ENCODE data around the gene CDH4. TPM values are rescaled to one million over a fixed set of nuclear protein-coding genes. Genes with fewer than 3 reads are reported as not detected.

Gene CDH4
- polyA plus RNA-seq, 1 donor from 2014 or later: not detected

- H3K27ac Mint-ChIP-seq: no peak overlapping the region
- no peaks in the 10 kb centered on the region for H3K27me3 Mint-ChIP-seq
- peaks cover 0 to 6% (median 0%) of the 10 kb centered on the region in 3 donors for H3K4me1 Mint-ChIP-seq
- H3K36me3 Mint-ChIP-seq: peaks cover 2% of the 10 kb centered on the region
- peaks cover 0 to 8% (median 5%) of the 10 kb centered on the region in 3 donors for H3K9me3 Mint-ChIP-seq
- H3K4me3 Mint-ChIP-seq: no peak overlapping the region
These were observed 266.4 kb downstream of the CDH4 start for GRCh38 chr20:61518424-61518951.

DNA sequence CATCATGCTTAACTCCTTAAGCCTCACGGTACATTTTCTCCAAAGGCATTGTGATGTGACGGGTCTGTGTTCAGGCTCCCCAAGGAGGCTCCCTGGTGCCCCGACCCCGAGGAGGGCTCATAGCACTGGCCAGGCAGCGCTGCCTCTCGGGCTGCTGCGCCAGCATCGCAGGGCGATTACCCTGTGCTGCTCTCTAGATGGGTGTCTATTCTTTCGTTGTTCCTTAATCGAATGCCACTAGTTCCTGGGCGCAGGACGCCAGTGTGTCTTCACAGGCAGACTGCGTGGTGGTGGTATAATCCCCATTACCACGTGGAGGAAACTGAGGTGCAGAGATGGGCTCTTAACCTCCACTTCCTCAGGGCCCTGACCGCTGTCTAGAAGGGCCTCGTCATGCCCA, 267.4 kb downstream of the CDH4 start:
- H3K27ac Mint-ChIP-seq: no peak overlapping the region
- H3K36me3 Mint-ChIP-seq: peaks cover 2% of the 10 kb centered on the region
- H3K4me1 Mint-ChIP-seq: peaks cover 0 to 6% (median 0%) of the 10 kb centered on the region in 3 donors
- H3K4me3 Mint-ChIP-seq: no peak overlapping the region
- no peaks in the 10 kb centered on the region for H3K27me3 Mint-ChIP-seq
- peaks cover 0 to 8% (median 5%) of the 10 kb centered on the region in 3 donors for H3K9me3 Mint-ChIP-seq

- Mint-ChIP-seq H3K9me3 (peaks cover 0 to 12% (median 5%) of the 10 kb centered on the region in 3 donors), H3K27me3 (no peaks in the 10 kb centered on the region), H3K4me3 (no peak overlapping the region), H3K27ac (no peak overlapping the region), H3K4me1 (peaks cover 0 to 6% (median 0%) of the 10 kb centered on the region in 3 donors), H3K36me3 (peaks cover 2% of the 10 kb centered on the region)
These were observed 268.2 kb downstream of the CDH4 start for GRCh38 chr20:61520076-61520892.

- H3K27ac Mint-ChIP-seq: no peak overlapping the region
- no peak overlapping the region for H3K4me3 Mint-ChIP-seq
- peaks cover 0 to 12% (median 5%) of the 10 kb centered on the region in 3 donors for H3K9me3 Mint-ChIP-seq
- H3K27me3 Mint-ChIP-seq: no peaks in the 10 kb centered on the region
- H3K36me3 Mint-ChIP-seq: peaks cover 2% of the 10 kb centered on the region
- peaks cover 0 to 6% (median 0%) of the 10 kb centered on the region in 3 donors for H3K4me1 Mint-ChIP-seq
These were observed 268.9 kb downstream of the CDH4 start for GRCh38 chr20:61520893-61521460.

GRCh38 chr20:61521687-61522420, 269.8 kb downstream of the CDH4 start:
- no peaks in the 10 kb centered on the region for H3K27me3 Mint-ChIP-seq
- H3K36me3 Mint-ChIP-seq: peaks cover 4% of the 10 kb centered on the region
- peaks cover 0 to 6% (median 0%) of the 10 kb centered on the region in 3 donors for H3K4me1 Mint-ChIP-seq
- peaks cover 0 to 12% (median 7%) of the 10 kb centered on the region in 3 donors for H3K9me3 Mint-ChIP-seq
- no peak overlapping the region for H3K4me3 Mint-ChIP-seq
- no peak overlapping the region for H3K27ac Mint-ChIP-seq

GRCh38 chr20:61522498-61523090, 270.5 kb downstream of the CDH4 start:
- Mint-ChIP-seq H3K4me3 (no peak overlapping the region), H3K9me3 (peaks cover 0 to 12% (median 7%) of the 10 kb centered on the region in 3 donors), H3K36me3 (peaks cover 4% of the 10 kb centered on the region), H3K27me3 (no peaks in the 10 kb centered on the region), H3K4me1 (peaks cover 0 to 6% (median 0%) of the 10 kb centered on the region in 3 donors), H3K27ac (no peak overlapping the region)

DNA sequence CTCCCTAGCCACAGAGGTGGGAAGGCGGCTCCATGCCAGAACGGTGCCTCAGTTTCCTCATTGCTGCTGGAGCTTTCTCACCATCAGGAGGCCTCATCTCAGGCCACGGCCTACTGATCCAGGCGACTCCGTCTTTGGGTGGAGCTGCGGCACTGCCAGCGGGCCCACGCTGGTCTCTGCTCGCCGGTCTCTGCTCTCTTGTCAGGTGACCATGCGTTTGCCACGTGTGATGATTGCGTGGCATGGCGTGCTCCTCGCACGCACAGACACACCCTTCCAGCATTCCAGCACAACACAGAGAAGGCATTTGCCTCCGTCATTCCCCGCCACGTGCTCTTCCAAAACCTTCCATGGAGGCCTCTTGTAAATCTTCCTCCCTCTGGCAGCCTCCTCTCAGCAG, 271.1 kb downstream of the CDH4 start:
- peaks cover 0 to 6% (median 0%) of the 10 kb centered on the region in 3 donors for H3K4me1 Mint-ChIP-seq
- peaks cover 0 to 12% (median 7%) of the 10 kb centered on the region in 3 donors for H3K9me3 Mint-ChIP-seq
- peaks cover 4% of the 10 kb centered on the region for H3K36me3 Mint-ChIP-seq
- no peak overlapping the region for H3K4me3 Mint-ChIP-seq
- no peak overlapping the region for H3K27ac Mint-ChIP-seq
- no peaks in the 10 kb centered on the region for H3K27me3 Mint-ChIP-seq

DNA sequence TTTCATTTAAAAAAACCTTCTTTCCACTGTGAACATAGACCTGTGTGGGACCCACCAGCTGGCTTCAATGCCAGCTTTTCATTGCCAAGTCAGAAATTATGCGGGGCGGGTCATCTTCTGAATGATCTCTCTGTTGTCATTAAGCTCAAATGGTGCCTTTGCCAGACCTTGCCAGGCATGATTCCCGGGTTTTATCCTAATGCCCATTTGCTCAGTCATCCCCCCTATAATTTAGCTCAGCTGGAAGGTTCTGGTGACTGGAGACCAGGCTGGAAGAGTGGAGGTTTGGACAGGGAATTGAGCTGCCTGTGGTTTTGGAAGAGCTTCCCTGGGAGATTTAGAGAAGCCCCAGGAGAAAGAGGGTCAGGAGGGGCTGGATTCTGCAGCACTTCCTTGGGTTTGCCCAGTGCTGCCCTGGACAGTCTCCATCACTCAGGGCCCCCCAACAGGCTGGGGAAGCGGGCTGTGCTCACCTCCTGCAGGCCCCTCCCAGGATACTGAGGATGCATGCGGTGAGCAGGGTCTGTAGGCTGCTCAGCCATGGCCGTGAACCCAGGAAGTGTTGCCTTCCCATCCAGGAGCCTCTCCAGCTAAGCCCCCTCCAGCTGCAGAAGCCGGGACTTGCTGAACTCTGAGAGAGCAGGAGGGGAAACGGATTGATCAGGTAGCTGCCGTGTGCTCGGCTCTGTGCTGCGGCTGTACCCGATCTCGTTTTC, 273.0 kb downstream of the CDH4 start:
- H3K36me3 Mint-ChIP-seq: peaks cover 6% of the 10 kb centered on the region

DNA sequence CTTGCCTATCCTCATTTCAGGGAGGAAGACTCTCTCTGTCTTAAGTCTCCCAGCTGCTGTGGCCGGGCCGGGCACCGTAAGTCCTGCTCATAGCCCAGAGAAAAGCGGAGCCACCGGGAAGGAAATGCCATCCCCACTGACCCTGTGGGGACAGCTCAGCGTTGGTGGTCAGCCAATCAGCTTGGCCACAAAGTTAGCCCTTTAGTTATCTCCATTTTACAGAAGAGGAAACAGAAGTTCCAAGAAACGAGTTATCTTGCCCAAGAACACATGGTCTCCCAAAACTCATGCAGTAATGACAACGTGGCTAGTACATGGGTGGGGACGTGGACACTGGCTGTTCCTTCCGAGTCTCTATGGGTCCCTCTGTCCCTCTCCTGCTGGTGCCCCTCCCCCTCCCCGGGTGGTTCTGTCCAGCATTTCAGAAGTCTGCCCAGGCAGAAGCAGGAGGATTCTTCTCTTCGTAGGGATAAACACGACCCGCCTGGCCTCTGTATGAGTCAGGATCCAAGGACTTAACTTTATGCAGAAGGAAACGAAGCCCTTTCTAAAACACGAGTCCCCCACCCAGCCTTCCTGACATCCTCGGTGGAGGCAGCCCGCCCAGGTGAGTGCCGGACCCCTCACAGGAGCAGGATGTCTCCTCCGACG, 273.8 kb downstream of the CDH4 start:
- H3K27me3 Mint-ChIP-seq: no peaks in the 10 kb centered on the region
- peaks cover 0 to 4% (median 1%) of the 10 kb centered on the region in 3 donors for H3K9me3 Mint-ChIP-seq
- H3K4me3 Mint-ChIP-seq: no peak overlapping the region
- H3K27ac Mint-ChIP-seq: no peak overlapping the region
- H3K36me3 Mint-ChIP-seq: peaks cover 6% of the 10 kb centered on the region
- peaks cover 0 to 3% (median 0%) of the 10 kb centered on the region in 3 donors for H3K4me1 Mint-ChIP-seq

More for the DNA sequence above, 273.0 kb downstream of the CDH4 start:
- peaks cover 0 to 3% (median 0%) of the 10 kb centered on the region in 3 donors for H3K4me1 Mint-ChIP-seq
- H3K4me3 Mint-ChIP-seq: no peak overlapping the region
- H3K9me3 Mint-ChIP-seq: peaks cover 0 to 4% (median 1%) of the 10 kb centered on the region in 3 donors
- no peaks in the 10 kb centered on the region for H3K27me3 Mint-ChIP-seq
- H3K27ac Mint-ChIP-seq: no peak overlapping the region

GRCh38 chr20:61526907-61527306, 274.8 kb downstream of the CDH4 start:
- H3K27ac Mint-ChIP-seq: no peak overlapping the region
- no peak overlapping the region for H3K4me3 Mint-ChIP-seq
- H3K36me3 Mint-ChIP-seq: peaks cover 6% of the 10 kb centered on the region
- no peaks in the 10 kb centered on the region for H3K27me3 Mint-ChIP-seq
- peaks cover 0 to 3% (median 0%) of the 10 kb centered on the region in 3 donors for H3K4me1 Mint-ChIP-seq
- H3K9me3 Mint-ChIP-seq: peaks cover 0 to 4% (median 1%) of the 10 kb centered on the region in 3 donors

DNA sequence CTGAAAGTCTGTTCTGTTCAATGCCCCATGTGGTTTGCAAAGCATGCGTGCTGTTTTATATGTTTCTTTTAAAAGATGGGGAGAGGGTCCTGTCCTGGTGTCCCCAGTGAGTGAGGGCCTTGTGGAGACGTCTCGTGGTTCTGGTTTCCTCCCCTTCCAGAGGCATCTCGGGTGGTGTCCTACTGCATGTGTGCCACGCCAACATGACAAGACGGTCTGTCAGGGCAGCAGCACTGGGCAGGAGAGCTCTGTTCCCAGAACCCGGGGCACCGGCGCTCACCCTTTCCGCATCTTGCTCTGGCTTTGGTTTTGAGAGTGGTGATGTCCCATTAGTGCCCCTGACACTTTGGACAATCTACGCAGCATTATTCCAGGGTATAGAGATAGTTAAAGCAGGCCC, 275.6 kb downstream of the CDH4 start:
- no peaks in the 10 kb centered on the region for H3K27me3 Mint-ChIP-seq
- peaks cover 6% of the 10 kb centered on the region for H3K36me3 Mint-ChIP-seq
- H3K27ac Mint-ChIP-seq: no peak overlapping the region
- no peak overlapping the region for H3K4me3 Mint-ChIP-seq
- peaks cover 0 to 3% (median 0%) of the 10 kb centered on the region in 3 donors for H3K4me1 Mint-ChIP-seq
- H3K9me3 Mint-ChIP-seq: peaks cover 0 to 4% (median 1%) of the 10 kb centered on the region in 3 donors

- no peak overlapping the region for H3K4me3 Mint-ChIP-seq
- peaks cover 0 to 4% (median 1%) of the 10 kb centered on the region in 3 donors for H3K9me3 Mint-ChIP-seq
- H3K27ac Mint-ChIP-seq: no peak overlapping the region
- H3K27me3 Mint-ChIP-seq: no peaks in the 10 kb centered on the region
- no peaks in the 10 kb centered on the region for H3K4me1 Mint-ChIP-seq
- peaks cover 4% of the 10 kb centered on the region for H3K36me3 Mint-ChIP-seq
These were observed 276.5 kb downstream of the CDH4 start for GRCh38 chr20:61528591-61528990.

- peaks cover 0 to 4% (median 4%) of the 10 kb centered on the region in 3 donors for H3K9me3 Mint-ChIP-seq
- no peak overlapping the region for H3K4me3 Mint-ChIP-seq
- no peaks in the 10 kb centered on the region for H3K27me3 Mint-ChIP-seq
- no peaks in the 10 kb centered on the region for H3K4me1 Mint-ChIP-seq
- H3K36me3 Mint-ChIP-seq: peaks cover 4% of the 10 kb centered on the region
- no peak overlapping the region for H3K27ac Mint-ChIP-seq
These were observed 277.3 kb downstream of the CDH4 start for GRCh38 chr20:61529354-61529753.
